Loucy (cell line): ENCODE data around the gene LRRC18.

Source experiments
- H2AFZ ChIP-seq: fragments of 200-600 bp; sonication (generic); 2 replicates; pipeline ENCODE4 v1.6.0; 2016; ENCODE audit warnings: antibody characterized with exemption, mild to moderate bottlenecking, low read length, moderate library complexity
- H3F3A ChIP-seq: fragments of 200-600 bp; 2 replicates; pipeline ENCODE4 v1.6.0; 2016; ENCODE audit warnings: antibody characterized with exemption, low read depth, mild to moderate bottlenecking
- H3K27me3 ChIP-seq: fragments of 200-600 bp; sonication (generic); 2 replicates; pipeline ENCODE4 v1.6.1; 2014; ENCODE audit warnings: low read length, mild to moderate bottlenecking; ENCODE audit not compliant: insufficient read depth, poor library complexity, severe bottlenecking
- H3K36me3 ChIP-seq: fragments of 200-600 bp; sonication (generic); 2 replicates; pipeline ENCODE4 v1.6.1; 2016; ENCODE audit warnings: low read length; ENCODE audit not compliant: insufficient read depth
- H3K4me1 ChIP-seq: fragments of 200-600 bp; sonication (generic); 2 replicates; pipeline ENCODE4 v1.5.1; 2014; ENCODE audit warnings: low read length, mild to moderate bottlenecking; ENCODE audit not compliant: insufficient read depth, poor library complexity, severe bottlenecking
- H3K4me2 ChIP-seq: fragments of 200-600 bp; sonication (generic); 2 replicates; pipeline ENCODE4 v1.6.0; 2014; ENCODE audit warnings: antibody characterized with exemption, low read length, low read depth, mild to moderate bottlenecking; ENCODE audit not compliant: poor library complexity, severe bottlenecking
- H3K4me3 ChIP-seq: fragments of 200-600 bp; sonication (generic); 2 replicates; pipeline ENCODE4 v1.5.1; 2014; ENCODE audit warnings: low read length, mild to moderate bottlenecking, mixed read lengths; ENCODE audit not compliant: poor library complexity, severe bottlenecking
- H3K79me2 ChIP-seq: fragments of 200-600 bp; sonication (generic); 2 replicates; pipeline ENCODE4 v1.6.1; 2014; ENCODE audit warnings: low read length; ENCODE audit not compliant: insufficient read depth
- H3K9ac ChIP-seq: fragments of 200-600 bp; sonication (generic); 2 replicates; pipeline ENCODE4 v1.6.0; 2014; ENCODE audit warnings: mild to moderate bottlenecking, low read depth, low read length, moderate library complexity; ENCODE audit not compliant: poor library complexity, severe bottlenecking
- H3K9me2 ChIP-seq: fragments of 200-600 bp; sonication (generic); replicated peaks from 2 replicates; pipeline ENCODE4 v1.6.1; 2016; ENCODE audit warnings: low read depth, low read length, mixed read lengths
- H3K9me3 ChIP-seq: fragments of 200-600 bp; sonication (generic); 2 replicates; pipeline ENCODE4 v1.6.1; 2014; ENCODE audit warnings: mild to moderate bottlenecking, antibody characterized with exemption, low read length, low read depth; ENCODE audit not compliant: insufficient read depth
- H4K20me1 ChIP-seq: fragments of 200-600 bp; sonication (generic); 2 replicates; pipeline ENCODE4 v1.6.0; 2014; ENCODE audit warnings: antibody characterized with exemption, low read length, mild to moderate bottlenecking; ENCODE audit not compliant: insufficient read depth, poor library complexity, severe bottlenecking
- EZH2phosphoT487 ChIP-seq: fragments of 200-600 bp; IDR thresholded peaks from 2 replicates; pipeline ENCODE4 v1.6.1; 2018; ENCODE audit warnings: antibody characterized with exemption, mild to moderate bottlenecking, moderate library complexity, borderline replicate concordance
- TF ChIP-seq, protein P1 (sequence below): fragments of 200-600 bp; sonication (generic); conservative IDR thresholded peaks from 2 replicates; pipeline ENCODE4 v1.5.1; 2014; ENCODE audit warnings: mild to moderate bottlenecking, antibody characterized with exemption, low read length

Gene LRRC18

DNA sequence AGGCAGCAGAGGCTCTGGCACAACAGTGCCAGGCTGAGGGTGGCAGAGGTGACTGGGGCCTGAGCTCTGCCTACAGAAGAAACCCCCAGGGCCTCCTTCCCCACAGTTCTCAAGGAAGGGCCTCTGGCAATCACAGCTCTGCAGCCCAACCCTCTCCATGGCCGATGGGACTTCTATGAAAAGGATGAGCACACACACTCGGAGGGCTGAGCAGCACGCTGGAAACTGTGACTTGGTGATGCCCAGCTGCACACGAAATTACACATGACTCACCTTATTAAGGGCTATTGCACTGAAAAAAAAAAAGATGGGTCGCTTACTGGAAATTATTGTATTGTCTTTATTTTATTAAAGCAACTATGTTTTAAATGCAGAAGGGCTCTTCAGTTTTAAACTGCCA is 42.9 kb upstream of the LRRC18 start:
- no peaks in the 10 kb centered on the region for H3K36me3 ChIP-seq
- no peak overlapping the region for H3K4me2 ChIP-seq
- no peaks in the 10 kb centered on the region for H3K79me2 ChIP-seq
- no peak overlapping the region for H3K4me3 ChIP-seq
- TF ChIP-seq, protein P1, sequence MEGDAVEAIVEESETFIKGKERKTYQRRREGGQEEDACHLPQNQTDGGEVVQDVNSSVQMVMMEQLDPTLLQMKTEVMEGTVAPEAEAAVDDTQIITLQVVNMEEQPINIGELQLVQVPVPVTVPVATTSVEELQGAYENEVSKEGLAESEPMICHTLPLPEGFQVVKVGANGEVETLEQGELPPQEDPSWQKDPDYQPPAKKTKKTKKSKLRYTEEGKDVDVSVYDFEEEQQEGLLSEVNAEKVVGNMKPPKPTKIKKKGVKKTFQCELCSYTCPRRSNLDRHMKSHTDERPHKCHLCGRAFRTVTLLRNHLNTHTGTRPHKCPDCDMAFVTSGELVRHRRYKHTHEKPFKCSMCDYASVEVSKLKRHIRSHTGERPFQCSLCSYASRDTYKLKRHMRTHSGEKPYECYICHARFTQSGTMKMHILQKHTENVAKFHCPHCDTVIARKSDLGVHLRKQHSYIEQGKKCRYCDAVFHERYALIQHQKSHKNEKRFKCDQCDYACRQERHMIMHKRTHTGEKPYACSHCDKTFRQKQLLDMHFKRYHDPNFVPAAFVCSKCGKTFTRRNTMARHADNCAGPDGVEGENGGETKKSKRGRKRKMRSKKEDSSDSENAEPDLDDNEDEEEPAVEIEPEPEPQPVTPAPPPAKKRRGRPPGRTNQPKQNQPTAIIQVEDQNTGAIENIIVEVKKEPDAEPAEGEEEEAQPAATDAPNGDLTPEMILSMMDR: no peak
- no peak for TF ChIP-seq EZH2phosphoT487
- H3F3A ChIP-seq: no peaks in the 10 kb centered on the region
- H2AFZ ChIP-seq: no peak overlapping the region
- no peaks in the 10 kb centered on the region for H3K4me1 ChIP-seq
- no peaks in the 10 kb centered on the region for H4K20me1 ChIP-seq
- H3K9me3 ChIP-seq: no peaks in the 10 kb centered on the region
- H3K9me2 ChIP-seq: no peaks in the 10 kb centered on the region
- H3K27me3 ChIP-seq: no peaks in the 10 kb centered on the region
- H3K9ac ChIP-seq: no peak overlapping the region

DNA sequence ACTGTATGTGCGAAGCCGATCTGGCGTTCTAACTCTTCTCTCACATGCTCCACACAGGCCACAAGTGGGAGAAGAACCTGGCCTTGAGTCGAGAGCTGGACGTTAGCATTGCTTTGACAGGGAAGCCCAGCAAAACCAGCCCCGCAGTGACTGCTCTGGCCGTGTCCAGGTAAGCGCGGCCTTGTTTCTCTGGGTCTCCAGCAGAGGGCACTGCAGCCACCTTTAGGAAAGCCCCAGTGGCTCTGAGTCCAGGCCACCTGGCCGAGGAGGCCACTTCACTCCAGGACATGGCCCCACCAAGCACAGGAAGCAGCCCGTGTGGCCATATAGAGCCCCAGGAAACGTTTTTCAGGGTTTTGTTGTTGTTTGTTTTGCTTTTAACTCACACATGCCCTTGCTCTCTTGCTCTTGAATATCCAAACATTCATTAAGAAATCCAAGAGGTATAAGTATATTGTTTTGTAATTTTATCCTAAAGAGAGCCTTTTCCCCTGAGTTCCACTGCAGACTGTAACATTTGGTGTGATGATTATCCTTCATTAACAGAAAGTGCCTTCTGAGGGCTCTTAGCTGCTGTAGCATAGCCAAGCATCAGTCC is 41.8 kb upstream of the LRRC18 start:
- no peaks in the 10 kb centered on the region for H3K79me2 ChIP-seq
- H3K27me3 ChIP-seq: no peaks in the 10 kb centered on the region
- no peaks in the 10 kb centered on the region for H3K36me3 ChIP-seq
- no peaks in the 10 kb centered on the region for H4K20me1 ChIP-seq
- peak overlapping the region; percentile 61; the same call in 1 of the 2 replicates for H2AFZ ChIP-seq
- no peaks in the 10 kb centered on the region for H3K9me3 ChIP-seq
- H3K4me3 ChIP-seq: no peak overlapping the region
- no peak overlapping the region for H3K4me2 ChIP-seq
- H3F3A ChIP-seq: no peaks in the 10 kb centered on the region
- no peak overlapping the region for H3K9ac ChIP-seq
- H3K9me2 ChIP-seq: no peaks in the 10 kb centered on the region
- TF ChIP-seq EZH2phosphoT487: no peak
- TF ChIP-seq, protein P1: peak; percentile 94
- no peaks in the 10 kb centered on the region for H3K4me1 ChIP-seq

DNA sequence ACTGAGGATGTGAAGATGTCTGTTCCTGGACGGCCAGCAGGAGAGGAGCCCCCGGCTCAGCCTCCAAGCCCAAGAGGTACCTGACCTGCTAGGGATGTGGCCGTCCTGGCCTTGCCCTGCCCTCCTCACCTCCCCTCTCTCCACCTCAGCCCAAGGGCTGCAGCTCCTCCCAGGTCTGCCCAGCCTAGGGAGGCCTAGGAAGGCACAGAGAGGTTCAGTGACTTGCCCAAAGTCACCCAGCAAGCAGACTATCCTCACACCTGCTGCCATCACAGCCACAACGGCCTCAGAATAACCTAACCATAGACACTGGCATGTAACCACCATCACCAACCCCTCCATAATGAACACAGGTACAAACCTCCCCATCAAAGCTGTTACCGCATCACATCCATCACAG is 38.7 kb upstream of the LRRC18 start:
- H4K20me1 ChIP-seq: no peaks in the 10 kb centered on the region
- TF ChIP-seq, protein P1: no peak
- no peaks in the 10 kb centered on the region for H3K4me1 ChIP-seq
- no peak overlapping the region for H2AFZ ChIP-seq
- H3F3A ChIP-seq: no peaks in the 10 kb centered on the region
- no peaks in the 10 kb centered on the region for H3K36me3 ChIP-seq
- no peak overlapping the region for H3K4me2 ChIP-seq
- H3K4me3 ChIP-seq: no peak overlapping the region
- H3K9me3 ChIP-seq: no peaks in the 10 kb centered on the region
- no peaks in the 10 kb centered on the region for H3K79me2 ChIP-seq
- H3K27me3 ChIP-seq: no peaks in the 10 kb centered on the region
- H3K9ac ChIP-seq: no peak overlapping the region
- H3K9me2 ChIP-seq: no peaks in the 10 kb centered on the region
